Lower leg skin (tissue), 4 donors: Measurements from ENCODE around the gene GGT6. TPM values are rescaled to one million over a fixed set of nuclear protein-coding genes. Genes with fewer than 3 reads are reported as not detected.
"Not testable (repeated sequence)": the region's sequence is repeated elsewhere in the genome, so short reads cannot be mapped to it uniquely, and the experiment has no call there.

Experiments used
- DNase-seq, 2 donors: peaks; one replicate each; pipeline ENCODE4 v3.0.0-alpha.2; 2019; ENCODE audit warnings: low spot score in 2 of 2
- H3K4me3 ChIP-seq: fragments of 200-600 bp; sonication (generic); 2 replicates; pipeline ENCODE4 v1.5.1; 2017; ENCODE audit warnings: mild to moderate bottlenecking, low read depth; ENCODE audit not compliant: poor library complexity, severe bottlenecking
- POLR2A ChIP-seq, 2 donors: fragments of 450-650 bp; IDR thresholded peaks; one replicate each; pipeline ENCODE4 v1.6.1; 2016 to 2017; ENCODE audit warnings: antibody characterized with exemption in 2 of 2, mild to moderate bottlenecking in 1 of 2, moderate library complexity in 1 of 2
- WGBS, 2 donors: methylation state at CpG; one replicate each; pipeline ENCODE4 v1.1.5; 2018; 5-methylcytosine and 5-hydroxymethylcytosine counted together
- intact Hi-C: fragments of 100-400 bp; cut with DNase I; formaldehyde crosslinking; loops from one replicate; pipeline ENCODE4 v1.15.0; 2023; ENCODE audit warnings: low total_unique reads
- total RNA-seq, 4 donors: library from RNA; depleted of rRNA; stranded (reverse); fragments of >200 nt; gene quantifications; one replicate each; pipeline ENCODE4 v1.1.0, GENCODE V29; 2016
- TF ChIP-seq, protein P1 (sequence below), 3 donors: fragments of 450-650 bp; IDR thresholded peaks; one replicate each; pipeline ENCODE4 v1.5.1; 2016; ENCODE audit warnings: antibody characterized with exemption in 3 of 3, mild to moderate bottlenecking in 3 of 3, moderate library complexity in 2 of 3

The GGT6 gene
- total RNA-seq, 4 donors from 2014 or later = 133 to 232 (median 184) TPM

DNA sequence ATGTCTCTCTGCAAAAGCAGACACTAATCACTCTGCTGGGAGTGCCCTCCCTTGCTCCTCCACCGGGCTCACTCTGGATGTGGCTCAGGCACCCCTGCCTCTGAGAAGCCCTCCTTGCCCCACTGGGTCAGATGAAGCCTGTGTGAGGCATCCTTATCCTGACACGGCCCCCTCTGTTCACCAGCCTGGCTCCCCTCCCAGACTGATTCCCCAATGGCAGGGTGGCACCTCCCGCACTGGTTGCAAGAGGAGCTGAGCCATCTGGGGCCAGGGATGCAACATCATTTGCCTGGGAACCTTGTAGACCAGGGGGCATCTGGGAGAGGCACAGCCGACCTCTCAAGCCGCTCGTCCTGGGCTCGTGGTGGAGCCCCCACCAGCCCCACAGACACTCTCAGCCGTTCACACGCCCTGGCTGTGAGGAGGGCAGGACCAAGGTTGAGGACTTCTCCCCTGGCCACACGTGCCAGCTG lies 30.6 kb upstream of the GGT6 start:
- H3K4me3 ChIP-seq = no peak overlapping the region
- 48 to 51% methylated on average over 6 to 10 of the region's 10 CpGs for WGBS, 2 donors
- no peak for DNase-seq
- intact Hi-C loops = no loop called here
- TF ChIP-seq, protein P1, sequence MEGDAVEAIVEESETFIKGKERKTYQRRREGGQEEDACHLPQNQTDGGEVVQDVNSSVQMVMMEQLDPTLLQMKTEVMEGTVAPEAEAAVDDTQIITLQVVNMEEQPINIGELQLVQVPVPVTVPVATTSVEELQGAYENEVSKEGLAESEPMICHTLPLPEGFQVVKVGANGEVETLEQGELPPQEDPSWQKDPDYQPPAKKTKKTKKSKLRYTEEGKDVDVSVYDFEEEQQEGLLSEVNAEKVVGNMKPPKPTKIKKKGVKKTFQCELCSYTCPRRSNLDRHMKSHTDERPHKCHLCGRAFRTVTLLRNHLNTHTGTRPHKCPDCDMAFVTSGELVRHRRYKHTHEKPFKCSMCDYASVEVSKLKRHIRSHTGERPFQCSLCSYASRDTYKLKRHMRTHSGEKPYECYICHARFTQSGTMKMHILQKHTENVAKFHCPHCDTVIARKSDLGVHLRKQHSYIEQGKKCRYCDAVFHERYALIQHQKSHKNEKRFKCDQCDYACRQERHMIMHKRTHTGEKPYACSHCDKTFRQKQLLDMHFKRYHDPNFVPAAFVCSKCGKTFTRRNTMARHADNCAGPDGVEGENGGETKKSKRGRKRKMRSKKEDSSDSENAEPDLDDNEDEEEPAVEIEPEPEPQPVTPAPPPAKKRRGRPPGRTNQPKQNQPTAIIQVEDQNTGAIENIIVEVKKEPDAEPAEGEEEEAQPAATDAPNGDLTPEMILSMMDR (IDR thresholded peaks at IDR 0.05) = no peak
- TF ChIP-seq POLR2A (IDR thresholded peaks at IDR 0.05) = no peak

DNA sequence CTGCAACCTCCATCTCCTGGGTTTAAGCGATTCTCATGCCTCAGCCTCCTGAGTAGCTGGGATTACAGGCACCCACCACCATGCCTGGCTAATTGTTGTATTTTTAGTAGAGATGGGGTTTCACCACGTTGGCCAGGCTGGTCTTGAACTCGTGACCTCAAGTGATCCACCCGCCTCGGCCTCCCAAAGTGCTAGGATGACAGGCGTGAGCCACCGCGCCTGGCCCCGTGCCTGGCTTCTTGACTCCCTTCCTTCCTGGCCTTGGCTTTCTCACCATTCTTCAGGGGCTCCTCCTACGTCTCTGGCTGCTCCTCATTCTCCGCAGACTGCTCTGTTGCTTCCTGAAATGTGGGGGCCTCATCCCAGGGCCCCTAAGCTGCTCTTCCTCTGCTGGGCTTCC lies 29.7 kb upstream of the GGT6 start:
- intact Hi-C loops, H3K4me3 ChIP-seq, DNase-seq: not testable (repeated sequence)
- 65 to 82% methylated on average over 11 of the region's 11 CpGs for WGBS, 2 donors

DNA sequence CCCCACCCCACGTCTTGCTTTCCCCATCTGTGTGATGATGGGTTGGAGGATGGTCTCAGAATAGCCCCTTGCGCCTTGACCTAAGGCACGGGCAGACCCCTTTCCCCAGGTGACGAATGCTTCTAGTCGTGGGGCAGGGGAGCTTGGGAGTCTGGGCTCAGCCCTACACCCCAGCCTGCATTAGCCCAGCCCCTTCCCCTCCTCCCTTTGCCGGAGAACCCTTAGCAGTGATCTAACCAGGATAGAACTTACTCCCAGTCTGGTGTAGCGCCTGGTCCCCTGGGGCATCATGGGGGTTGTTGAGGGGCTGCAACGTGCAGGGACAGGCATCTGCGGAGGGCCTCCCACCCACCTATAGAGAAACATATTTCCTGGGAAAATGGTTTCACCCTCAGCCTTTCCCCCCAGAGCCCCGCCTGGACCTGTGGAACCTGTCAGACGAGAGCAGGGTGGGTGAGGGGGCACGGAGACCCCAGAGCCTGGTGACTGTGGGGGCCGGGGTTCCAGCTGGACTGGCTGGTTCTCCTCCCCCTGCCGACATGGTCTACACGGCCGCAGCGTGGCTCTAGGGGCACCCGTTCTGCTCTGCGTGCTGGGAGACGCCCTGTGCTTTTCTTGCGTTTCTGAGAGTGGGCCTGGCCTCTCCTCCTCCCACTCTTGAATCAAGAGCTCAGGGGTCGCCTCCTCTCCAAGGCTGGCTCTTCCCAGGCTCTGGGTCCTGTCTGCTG lies 28.7 kb upstream of the GGT6 start:
- TF ChIP-seq, protein P1 (IDR thresholded peaks at IDR 0.05) = no peak
- no peak for TF ChIP-seq POLR2A (IDR thresholded peaks at IDR 0.05)
- no peak for DNase-seq
- intact Hi-C loops = no loop called here
- WGBS, 2 donors = 66 to 70% methylated on average over 21 to 22 of the region's 22 CpGs
- H3K4me3 ChIP-seq = no peak overlapping the region

DNA sequence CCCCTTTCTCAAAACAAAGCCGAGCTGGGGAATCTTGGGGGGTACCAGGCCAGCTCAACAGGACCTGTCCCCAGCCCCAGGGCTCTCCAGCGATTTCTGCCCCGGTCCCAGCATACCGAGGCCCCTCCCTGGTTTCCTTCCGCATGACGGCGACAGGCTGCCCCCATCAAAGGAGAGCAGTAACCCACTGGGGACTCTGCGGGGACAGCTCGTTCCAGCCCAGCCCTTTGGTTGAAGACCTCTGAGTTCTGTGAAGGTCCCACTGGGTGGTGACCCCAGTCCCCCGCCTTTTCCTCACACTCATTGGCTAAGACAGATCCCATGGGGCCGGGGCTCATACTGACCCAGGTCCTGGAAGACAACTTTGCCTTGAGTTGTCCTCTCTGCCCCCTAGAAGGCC lies 28.0 kb upstream of the GGT6 start:
- WGBS, 2 donors = 63 to 75% methylated on average over 10 to 11 of the region's 11 CpGs
- H3K4me3 ChIP-seq = no peak overlapping the region
- no peak for TF ChIP-seq POLR2A (IDR thresholded peaks at IDR 0.05)
- TF ChIP-seq, protein P1 (IDR thresholded peaks at IDR 0.05) = no peak
- no peak for DNase-seq
- intact Hi-C loops = no loop called here

GRCh38 chr17:4587803-4588202 lies 27.4 kb upstream of the GGT6 start:
- 73 to 75% methylated on average over 6 to 9 of the region's 9 CpGs for whole genome bisulfite sequencing, 2 donors
- intact Hi-C loops = no loop called here
- TF ChIP-seq, protein P1 (IDR thresholded peaks at IDR 0.05) = no peak
- TF ChIP-seq POLR2A (IDR thresholded peaks at IDR 0.05) = no peak
- no peak overlapping the region for H3K4me3 ChIP-seq
- no peak for DNase-seq

GRCh38 chr17:4587195-4587594 lies 26.8 kb upstream of the GGT6 start:
- WGBS, 2 donors = 91 to 92% methylated on average over 4 to 7 of the region's 7 CpGs
- no peak for DNase-seq
- no peak overlapping the region for H3K4me3 ChIP-seq
- intact Hi-C loops = no loop called here
- TF ChIP-seq POLR2A (IDR thresholded peaks at IDR 0.05) = no peak
- TF ChIP-seq, protein P1 (IDR thresholded peaks at IDR 0.05) = no peak
